ENCODE data around the gene DCN.

Gene DCN

DNA sequence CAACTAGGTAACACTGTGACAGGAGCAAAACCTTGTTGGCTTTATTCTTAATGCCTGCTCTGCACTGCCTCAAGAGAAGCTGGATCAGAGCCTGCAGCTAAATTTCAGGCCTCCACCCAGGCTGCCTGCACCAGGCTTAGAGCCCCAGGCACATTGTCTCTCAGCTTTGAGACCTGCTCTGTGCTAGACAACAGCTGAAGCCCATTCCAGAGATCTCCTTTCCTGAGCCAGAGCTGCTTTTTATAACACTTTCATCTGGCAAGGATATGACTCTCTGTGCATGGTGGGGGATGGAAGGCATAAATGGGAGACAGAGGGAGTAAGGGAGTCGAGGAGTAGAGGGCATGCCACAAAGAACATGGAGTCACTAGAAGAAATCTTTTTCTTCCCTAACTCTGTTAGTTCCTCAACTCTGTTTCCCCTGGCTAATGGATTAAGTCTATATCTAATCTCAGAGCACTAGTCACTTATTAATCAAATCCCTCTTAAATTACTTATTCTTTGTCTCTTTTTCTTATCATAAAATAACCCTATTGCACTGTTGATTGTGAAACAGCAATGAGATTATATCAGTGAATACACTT is 44.2 kb downstream of the DCN start:
- no peak for DNase-seq (ENCODE audit: low spot score)

DNA sequence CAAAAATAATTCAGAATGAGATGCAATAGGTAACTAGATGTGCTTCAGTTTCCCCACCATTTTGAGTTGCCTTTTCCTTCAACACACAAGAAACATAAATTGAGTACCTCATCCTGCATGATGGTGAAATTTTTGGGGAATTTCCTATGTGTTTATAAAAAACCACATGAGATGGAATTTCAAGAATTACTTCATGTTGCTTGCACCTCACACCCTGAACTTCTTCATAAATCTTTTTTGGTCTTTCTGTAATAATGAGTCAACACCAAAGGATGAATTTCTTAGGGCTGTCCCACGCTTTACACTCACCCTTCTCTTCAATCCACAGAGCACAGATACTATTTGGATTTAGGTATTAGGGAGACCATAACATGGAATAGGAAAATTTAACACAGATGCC is 48.7 kb downstream of the DCN start:
- DNase-seq (ENCODE audit: low spot score): no peak

DNA sequence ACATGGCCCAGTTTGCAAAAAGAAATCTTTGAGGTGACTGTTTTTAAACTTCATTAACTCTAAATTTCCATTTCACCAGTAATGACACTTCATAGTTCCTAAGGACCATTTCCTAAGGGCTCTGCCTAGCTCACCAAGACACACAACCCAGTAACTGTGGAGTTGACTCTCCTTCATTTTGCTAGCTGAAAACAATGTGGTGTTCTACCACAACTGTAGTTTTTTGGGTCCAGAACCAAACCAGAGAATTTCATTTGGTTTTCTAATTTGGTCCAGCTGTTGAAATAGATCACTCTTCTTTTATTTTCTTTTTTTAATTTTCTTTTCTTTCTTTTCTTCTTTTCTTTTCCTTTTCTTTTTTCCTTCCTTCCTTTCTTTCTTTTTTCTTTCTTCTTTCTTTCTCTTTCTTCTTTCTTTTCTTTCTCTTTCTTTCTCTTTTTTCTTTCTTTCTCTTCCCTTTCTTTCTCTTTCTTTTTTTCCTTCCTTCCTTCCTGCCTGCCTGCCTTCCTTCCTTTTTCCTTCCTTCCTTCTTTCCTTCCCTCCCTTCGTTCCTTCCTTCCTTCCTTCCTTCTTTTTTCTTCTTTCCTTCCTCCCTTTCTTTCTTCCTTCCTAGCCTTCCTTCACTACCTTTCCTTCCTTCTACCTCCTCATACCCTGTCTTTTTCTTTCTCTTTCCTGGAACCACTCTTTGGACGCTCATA is 52.8 kb downstream of the DCN start:
- DNase-seq (ENCODE audit: low spot score): no peak

DNA sequence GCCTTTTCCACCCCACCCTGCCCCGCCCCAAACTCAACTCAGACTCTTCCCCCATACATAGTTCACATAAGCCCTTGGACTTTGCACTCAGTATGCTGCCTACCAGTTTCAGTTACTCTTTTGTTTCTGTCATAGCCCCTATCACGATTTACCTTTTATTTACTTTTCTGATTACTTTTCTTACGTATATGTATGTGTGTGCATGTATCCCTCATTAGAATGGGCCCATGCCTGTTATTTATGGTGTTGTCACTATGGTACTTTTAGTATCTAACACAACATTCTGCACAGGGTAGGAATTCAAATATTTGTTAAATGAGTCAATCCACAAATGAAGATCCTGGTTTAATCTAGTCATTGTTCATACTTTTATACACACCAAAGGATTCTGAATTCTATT is 54.9 kb downstream of the DCN start:
- no peak for DNase-seq (ENCODE audit: low spot score)

DNA sequence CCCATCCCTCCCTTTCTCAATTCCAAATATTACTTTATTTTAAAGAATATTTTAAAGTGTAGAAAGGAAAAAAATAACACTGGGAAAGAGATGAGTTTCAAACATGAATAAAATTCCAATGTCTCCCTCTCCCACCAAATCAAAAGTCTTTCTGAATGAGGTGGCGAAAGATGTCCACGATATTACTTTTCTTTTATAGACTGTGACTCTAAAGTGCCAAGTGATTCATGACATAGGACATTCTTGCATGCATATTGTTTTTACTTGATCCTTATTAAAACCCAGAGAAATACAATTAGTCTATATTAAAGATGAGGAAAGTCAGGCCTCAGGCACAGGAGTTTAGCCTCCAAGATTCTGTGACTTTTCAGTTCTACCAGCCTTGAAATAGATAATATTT is 55.3 kb downstream of the DCN start:
- no peak for DNase-seq (ENCODE audit: low spot score)

DNA sequence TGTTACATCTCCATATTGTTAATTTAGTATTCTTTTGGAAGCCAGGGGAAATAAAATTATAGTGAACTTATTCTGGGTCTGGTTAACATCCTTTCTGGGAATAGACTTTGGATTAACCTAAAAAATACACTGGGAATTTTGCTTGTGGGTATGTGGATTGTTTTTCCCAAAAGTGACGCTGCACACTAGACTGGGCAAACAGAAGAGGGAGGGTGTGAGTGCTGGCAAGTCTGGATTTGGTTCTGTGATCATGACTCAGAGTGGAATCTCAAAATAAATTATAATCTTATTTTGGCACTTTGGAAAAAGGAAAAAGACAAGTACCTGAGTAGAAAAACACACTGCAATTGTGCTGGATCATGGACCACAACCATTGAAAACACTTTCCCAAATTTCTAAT is 56.1 kb downstream of the DCN start:
- DNase-seq (ENCODE audit: low spot score): no peak

DNA sequence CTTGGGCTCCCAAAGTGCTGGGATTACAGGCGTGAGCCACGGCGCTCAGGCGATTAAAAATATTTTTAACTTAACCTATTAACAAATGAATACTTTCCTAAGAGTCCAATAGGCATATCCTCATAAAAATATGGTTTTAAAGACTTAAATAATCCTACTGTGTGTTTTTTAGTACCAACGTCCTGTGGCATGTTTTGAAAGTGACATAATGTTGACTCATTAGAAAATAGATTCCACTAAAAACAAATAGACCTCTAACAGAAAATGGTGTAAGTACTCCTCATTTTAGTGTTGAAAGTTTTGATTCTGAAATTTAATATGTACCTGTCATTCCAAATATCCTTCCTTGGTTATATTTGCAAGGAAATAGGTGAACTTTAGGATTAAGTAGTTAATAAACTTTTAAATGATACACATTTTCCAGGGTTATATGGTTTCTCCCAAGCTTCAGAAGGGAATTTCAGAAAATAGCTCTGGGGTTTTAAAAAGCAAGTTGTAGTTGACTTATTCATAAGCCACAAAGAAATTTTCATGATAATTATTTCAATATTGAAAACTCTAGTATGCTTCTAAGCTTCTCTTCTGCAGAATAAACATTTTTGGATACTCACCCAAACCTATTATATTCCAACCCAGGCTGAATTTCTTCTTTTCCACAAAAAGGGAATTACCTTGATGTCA is 59.2 kb downstream of the DCN start:
- no peak for DNase-seq (ENCODE audit: low spot score)

DNA sequence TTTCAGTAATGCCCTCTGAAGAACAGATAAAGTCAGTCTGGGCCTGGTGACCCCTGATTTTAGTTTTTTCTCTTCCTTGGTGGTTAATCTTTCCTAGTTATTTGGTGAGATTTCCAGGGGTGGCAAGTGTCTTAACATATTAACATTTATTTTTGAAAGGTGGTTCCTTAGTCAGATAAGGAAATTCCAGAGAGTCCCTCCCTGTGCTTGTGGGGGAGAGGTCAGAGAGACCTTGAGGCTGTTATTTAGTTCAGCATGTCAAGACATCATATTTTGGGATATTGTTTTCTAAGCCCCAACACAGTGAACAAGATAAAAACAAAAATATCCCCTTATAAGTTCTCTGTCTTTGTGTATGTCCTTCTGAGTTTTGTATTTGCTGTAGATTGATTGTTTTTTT is 61.8 kb downstream of the DCN start:
- DNase-seq (ENCODE audit: low spot score): no peak

DNA sequence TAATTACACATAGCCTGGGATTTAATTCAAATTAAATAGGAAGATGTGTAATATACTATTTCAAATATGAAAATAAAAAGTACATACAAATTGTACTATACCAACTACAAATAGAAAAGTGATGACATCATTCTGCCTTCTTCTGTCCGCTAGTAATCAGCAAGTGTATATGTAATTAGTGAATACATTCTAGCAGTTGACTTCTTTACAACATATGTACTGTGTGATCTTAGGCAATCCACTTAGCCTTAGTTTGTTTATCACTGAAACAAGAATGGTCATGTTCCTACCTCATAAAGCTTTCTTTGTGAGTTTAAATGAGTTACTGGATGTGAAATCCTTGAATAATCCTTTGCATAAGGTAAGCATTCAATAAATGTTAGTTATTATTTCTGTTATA is 63.5 kb downstream of the DCN start:
- DNase-seq (ENCODE audit: low spot score): no peak

DNA sequence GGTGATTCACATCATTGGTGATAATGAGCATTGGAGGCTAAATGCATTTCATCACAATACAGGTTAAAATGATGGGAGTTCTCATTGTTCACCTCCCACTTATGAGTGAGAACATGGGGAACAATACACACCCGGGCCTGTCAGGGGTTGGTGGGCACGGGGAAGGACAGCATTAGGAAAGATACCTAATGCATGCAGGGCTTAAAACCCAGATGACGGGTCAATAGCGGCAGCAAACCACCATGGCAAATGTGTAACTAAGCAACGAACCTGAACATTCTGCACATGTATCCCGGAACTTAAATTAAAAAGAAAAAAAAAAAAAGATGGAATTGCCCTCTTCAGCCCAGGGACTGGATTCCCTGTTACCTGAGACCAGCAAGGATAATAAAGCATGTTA is 69.0 kb downstream of the DCN start:
- no peak for DNase-seq (ENCODE audit: low spot score)

DNA sequence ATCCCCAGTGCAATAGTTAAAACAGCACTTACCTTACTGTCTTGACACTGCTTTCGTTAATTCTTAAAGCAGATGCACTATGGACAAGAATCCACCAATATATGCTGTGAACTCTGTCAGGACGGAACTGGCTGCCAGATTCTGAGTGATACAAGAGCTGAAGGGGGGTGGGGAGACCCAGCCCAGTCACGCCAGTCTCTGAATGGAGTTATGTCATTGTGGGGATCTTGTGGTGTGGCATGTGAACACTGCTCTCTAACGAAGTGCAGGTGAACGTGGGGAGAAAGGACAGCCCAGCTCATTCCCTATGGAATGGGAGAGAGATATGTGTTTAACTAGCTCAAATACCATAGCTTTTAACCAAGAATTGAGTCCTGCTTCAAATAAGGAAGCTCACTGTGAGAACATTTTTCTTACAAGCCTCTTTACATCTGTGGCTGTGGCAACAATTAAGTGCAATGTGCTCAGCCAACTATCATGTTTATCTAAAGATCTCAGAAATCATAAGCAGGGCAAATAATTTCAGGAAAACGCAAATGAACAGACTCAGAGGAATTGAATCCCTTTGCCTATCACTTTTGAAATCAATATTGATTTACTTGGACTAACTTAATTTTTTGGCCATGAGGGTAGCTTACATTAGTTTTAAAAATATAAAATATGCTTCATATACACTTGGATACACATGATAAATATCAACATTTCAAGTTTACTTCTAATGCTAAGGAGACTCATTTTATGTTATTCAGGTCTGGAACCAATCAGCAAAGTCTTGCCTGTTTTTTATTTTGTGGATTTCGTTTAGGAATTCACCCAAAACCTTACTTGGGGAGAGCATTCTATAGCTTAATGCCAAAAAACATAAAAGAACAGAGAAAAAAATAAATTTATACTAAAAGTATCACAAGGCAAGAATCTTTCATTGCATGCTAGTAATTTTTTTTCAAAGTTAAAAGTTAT is 71.0 kb downstream of the DCN start, which contains the start of gene LUM:
LUM (minus strand) TSS at position 129 of the 960 bp plus-strand sequence. CDS start 2,515 bp downstream, outside the sequence.
- no peak for DNase-seq (ENCODE audit: low spot score)

DNA sequence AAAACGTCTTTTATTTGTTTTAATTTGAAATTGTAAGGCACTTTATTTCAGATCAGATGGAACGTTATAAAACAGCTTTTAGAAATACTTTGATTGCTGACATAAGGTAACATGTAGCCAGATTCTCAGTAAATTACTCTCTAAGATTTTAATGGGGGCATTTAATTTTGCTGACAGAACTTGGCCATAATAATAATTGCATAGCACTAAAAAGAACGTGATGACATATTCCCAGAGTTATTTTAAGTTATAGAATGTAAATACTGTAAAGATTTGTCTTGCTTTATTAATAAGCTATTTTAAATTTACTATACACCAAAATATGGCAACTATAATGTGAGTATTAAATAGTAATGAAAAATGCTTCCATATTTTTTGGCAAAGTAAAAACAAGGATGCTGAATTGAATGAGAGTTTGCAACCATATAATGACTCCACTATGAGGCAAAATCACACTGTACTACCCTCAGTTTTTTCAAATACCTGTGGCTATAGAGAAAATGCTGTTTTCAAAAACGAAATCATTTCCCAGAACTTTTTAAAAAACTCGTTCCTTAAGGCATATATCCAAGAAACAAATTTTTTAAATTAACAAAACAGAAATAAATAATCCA is 72.2 kb downstream of the DCN start:
- DNase-seq (ENCODE audit: low spot score): no peak

DNA sequence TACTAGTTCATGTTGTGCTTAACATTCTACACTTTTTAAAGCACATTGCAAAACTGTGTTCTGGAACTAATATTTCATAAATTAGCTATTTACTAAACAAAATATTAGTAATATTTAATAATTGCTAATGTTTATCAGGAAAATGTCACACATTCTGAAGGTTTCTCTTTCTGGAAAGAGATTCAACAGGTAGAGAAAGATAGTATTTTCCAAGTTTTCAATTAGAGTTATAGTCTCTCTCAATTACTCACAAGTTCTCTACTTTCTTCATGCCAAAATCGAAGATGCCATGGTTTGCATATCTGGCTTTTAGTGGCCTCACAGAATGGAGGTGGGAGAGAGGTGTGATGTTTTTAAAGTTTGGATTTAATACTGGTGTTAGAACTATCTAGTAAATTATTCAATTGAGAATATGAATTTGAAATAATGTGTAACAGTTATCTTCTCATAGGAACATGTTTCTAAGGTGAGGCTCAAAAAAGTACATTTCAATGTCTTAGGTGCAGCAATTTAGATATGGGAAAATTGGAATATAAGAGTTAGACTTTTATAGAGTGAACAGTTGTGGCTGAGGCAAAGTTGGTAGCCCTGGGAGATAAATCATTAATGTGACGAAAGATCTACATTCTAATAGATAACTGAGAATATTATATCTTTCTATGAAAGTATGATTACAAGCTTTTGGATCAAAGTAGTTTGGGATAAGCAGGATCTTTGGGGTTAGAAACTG is 72.9 kb downstream of the DCN start:
- no peak for DNase-seq (ENCODE audit: low spot score)

DNA sequence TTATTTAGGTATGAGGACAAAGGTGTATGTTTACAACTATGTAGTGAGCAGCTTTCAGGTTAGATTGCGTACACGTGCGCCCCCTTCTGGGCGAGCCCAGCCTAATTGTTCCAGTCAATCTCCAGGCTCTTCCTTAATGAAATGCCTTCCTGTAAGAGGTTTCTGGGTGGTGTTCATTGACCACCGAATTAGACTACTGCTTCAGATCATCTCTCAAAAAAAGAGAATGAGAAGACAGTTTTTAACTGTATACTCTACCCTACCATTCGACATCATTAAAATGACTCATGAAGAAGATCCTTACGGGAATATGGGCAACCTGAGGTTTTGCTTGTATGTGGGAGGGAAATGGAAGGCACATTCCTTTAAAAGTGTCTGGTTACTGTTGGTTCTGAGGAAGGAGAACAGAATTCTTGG is 73.5 kb downstream of the DCN start:
- peak; percentile 46 for DNase-seq (ENCODE audit: low spot score)

DNA sequence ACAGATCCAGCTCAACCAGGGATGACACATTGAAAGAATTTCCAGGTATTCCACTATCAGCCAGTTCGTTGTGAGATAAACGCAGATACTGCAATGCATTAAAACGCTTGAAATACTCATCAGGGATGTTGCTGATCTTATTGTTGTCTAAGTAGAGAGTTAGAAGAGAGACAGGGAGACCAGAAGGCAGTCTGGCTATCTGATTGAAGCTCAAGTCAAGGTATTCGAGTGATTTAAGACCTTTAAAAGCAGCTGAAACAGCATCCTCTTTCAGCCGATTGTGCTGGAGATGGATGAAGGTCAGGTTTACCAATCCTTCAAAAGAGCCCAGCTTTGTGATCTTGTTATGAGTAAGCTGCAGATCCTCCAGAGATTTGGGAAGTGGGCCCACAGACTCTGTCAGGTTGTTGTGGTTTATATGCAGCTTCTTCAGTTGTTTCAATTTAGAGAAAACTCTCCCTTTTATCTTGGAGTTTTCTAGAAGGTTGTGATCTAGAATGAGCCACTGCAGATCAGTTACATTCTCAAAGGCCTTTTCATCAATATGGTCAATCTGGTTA is 74.3 kb downstream of the DCN start:
- DNase-seq (ENCODE audit: low spot score): no peak

DNA sequence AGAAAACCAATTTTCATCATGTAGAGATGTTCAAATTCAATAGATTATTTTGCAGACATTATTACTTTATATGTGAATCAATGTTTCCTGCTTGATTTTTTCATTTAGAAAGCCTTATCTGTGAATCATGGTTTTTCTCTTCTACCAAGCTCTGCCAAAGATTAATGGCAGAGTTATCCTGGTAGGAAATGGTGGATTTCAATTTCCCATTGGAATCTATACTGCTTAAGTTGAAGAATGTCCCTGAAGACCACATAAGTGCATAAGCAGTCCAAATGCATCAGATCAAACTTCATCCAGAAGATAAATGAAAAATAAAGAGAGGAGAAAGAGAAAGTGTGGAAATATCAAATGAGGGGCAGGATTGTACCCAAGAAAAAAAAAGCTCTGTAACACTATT is 76.3 kb downstream of the DCN start:
- no peak for DNase-seq (ENCODE audit: low spot score)

DNA sequence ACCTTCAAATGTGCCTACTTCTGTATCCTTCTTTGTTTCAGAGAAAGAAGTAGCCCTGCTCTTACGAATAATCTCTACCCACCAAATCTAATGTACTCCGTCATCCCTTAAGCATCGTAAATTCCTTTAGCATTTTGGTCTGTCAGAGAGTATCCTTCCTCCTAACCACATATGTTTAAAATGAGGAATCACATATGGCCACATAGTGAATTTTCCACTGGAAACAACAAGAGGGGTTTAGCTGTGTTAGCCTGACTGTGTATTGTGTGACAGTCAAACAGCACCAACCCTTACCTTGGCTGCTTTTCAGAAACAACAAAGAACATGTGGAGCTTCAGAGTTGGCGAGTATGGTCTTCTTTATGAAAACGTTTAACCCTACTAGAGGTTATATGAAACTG is 76.8 kb downstream of the DCN start:
- no peak for DNase-seq (ENCODE audit: low spot score)

DNA sequence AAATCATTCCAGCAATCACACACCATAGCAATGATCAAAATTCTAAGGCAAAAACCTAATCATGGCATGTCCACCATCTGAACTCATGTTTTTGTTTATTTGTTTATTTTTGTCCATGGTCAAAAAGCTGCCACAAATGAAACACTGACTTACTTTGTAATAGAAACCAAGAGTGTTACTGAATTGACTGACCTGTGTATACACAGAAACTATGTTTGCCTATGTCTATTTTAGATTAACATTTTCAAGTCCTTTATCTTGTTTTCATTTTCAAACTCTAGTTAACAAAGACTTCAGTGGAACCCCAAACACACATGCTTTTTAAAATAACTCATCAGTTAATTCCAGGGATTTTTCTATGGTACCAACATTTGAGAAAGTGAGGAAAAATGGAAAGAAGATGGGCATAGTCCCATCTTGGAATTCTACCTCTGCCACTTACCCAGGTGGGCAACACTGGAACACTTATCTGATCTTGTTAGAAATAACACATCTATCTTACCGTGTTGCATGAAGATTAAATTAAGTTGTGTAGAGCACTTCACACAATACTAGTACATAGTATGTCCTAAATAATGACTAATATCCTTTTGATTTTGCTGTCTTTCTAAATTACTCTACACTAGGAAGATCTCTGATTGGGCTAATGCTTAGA is 77.7 kb downstream of the DCN start:
- DNase-seq (ENCODE audit: low spot score): no peak

DNA sequence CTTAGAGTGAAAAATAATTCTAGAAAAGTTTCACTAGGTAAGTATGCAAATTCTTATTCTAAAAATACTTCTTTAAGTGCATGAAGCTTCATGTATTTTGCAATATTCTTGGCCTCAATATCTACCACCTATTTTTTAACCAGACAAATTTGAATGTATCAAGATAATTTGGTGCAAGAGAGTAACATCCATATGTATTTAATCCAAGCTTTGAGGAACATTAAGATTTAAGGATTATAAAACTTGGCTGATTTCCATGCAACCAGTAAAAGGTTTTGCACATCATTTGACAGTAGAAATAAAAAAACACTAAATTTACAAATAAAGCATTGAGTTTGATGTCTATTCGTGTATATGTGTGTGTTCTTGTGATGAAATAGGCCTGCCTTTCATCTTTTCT is 79.0 kb downstream of the DCN start:
- DNase-seq (ENCODE audit: low spot score): no peak

DNA sequence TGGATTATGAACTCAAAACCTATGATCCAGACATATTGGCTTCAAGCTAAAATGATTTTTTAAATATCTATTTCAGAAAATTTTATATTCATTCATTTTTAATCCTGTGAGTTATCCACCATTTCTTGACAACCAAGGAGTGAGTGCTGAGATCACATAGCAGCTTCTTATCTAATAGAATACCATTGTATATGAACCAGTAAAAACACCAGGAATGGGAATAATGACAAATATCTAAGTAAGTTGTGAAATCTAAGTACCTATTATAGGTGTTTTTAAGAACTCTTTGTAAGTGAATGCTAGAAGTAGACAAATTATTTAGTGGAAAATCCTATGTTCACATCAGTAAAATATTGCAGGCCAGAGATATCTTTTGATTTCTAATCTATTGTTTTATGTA is 79.5 kb downstream of the DCN start:
- no peak for DNase-seq (ENCODE audit: low spot score)
